NB4 (cell line): ENCODE measurements around the gene LHX1.

Experiments
- DNase-seq: peaks from one replicate; pipeline ENCODE4 v3.0.0; 2010; ENCODE audit warnings: low read depth
- H3K4me3 ChIP-seq: one replicate; pipeline ENCODE4 v1.5.1; 2011; ENCODE audit warnings: mild to moderate bottlenecking, low read depth, low read length, moderate library complexity
- MYC ChIP-seq: IDR thresholded peaks from 2 replicates; pipeline ENCODE4 v1.6.1; 2011; ENCODE audit warnings: low read depth, low read length
- POLR2A ChIP-seq: IDR thresholded peaks from 2 replicates; pipeline ENCODE4 v1.6.1; 2011; ENCODE audit warnings: mild to moderate bottlenecking; ENCODE audit not compliant: insufficient read length; ENCODE audit errors: extremely low read depth
- TF ChIP-seq, protein P1 (sequence below): IDR thresholded peaks from 2 replicates; pipeline ENCODE4 v1.6.1; 2011; ENCODE audit warnings: low read depth, low read length
- TF ChIP-seq, protein P2 (sequence below): IDR thresholded peaks from one replicate; pipeline ENCODE4 v1.5.1; 2012; ENCODE audit warnings: low read depth, low read length

LHX1 gene

DNA sequence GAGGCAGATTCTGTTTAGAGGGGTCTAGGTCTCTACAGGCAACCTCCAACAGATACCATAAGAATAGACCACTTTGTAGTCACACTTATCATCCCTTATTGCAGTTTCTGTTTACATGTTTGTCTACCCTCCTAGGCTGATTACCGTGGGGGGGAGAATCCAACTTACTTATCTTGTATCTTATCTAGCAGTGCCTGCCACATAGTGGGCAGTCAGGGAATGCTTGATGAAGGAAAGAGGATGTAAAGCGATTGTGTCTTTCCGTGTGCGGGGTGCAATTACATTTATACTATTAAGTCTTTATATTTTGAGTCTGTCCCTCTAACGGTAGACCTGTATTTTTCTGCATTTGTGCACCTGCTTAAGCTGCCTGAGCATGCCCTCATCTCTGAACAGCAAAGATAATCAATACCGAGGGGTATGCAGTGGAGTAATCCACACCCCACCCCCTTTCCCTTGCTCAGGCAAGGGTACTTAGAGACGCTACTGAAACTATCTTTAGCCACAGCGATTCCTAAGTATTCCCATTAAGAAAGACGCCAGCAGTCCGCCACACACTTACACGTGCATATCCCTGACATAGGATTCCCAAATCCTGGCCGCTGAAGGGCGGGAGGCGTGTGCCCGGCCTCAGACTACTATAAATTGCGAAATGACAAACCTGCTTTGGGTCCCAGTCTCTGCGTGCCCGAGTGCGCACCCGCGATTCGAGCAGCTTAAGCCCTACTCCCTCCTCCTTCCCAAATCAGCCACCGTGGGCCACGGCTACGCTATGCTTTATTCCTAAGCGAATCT, 10.8 kb downstream of the LHX1 start:
- H3K4me3 ChIP-seq: peak overlapping the region; percentile 48
- TF ChIP-seq, protein P1, sequence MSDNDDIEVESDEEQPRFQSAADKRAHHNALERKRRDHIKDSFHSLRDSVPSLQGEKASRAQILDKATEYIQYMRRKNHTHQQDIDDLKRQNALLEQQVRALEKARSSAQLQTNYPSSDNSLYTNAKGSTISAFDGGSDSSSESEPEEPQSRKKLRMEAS: no peak
- DNase-seq: peak; percentile 34

DNA sequence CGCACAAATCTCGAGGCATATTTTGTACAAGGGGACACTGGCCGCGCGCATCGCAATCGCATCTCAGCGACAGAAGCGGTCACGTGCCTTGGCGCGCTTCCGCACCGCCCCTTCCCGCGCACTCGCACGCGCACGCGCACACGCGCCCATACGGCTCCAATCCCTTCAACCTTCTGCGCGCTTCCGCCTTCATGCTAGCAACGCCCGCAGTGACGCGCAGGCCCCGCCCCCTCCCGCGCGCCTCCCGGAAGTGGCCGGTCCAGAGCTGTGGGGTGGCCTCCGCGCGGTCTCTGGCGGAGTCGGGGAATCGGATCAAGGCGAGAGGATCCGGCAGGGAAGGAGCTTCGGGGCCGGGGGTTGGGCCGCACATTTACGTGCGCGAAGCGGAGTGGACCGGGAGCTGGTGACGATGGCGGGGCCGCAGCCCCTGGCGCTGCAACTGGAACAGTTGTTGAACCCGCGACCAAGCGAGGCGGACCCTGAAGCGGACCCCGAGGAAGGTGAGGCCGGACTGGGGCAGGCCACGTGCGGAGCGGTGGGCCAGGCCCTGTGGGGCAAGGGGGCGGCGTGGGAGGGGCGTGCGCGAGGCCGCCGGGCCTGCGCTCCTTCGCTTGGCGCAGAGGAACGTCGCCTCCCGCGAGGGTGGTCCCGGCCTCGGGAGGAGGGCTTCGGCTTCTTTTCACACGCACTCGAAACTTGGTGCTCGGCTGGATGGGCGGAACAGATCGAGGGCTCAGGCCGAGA, 11.6 kb downstream of the LHX1 start, which contains the start of gene AATF:
AATF (plus strand) TSS at position 238 of the 744 bp plus-strand sequence; CDS start at position 410, 172 bp downstream.
- DNase-seq: peak; percentile 98
- H3K4me3 ChIP-seq: peak within 1 kb of the TSS; percentile 98
- TF ChIP-seq POLR2A: peak; percentile 87
- TF ChIP-seq, protein P1: peak; percentile 99
- TF ChIP-seq, protein P2, sequence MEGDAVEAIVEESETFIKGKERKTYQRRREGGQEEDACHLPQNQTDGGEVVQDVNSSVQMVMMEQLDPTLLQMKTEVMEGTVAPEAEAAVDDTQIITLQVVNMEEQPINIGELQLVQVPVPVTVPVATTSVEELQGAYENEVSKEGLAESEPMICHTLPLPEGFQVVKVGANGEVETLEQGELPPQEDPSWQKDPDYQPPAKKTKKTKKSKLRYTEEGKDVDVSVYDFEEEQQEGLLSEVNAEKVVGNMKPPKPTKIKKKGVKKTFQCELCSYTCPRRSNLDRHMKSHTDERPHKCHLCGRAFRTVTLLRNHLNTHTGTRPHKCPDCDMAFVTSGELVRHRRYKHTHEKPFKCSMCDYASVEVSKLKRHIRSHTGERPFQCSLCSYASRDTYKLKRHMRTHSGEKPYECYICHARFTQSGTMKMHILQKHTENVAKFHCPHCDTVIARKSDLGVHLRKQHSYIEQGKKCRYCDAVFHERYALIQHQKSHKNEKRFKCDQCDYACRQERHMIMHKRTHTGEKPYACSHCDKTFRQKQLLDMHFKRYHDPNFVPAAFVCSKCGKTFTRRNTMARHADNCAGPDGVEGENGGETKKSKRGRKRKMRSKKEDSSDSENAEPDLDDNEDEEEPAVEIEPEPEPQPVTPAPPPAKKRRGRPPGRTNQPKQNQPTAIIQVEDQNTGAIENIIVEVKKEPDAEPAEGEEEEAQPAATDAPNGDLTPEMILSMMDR: no peak
- peak; percentile 85 for TF ChIP-seq MYC

DNA sequence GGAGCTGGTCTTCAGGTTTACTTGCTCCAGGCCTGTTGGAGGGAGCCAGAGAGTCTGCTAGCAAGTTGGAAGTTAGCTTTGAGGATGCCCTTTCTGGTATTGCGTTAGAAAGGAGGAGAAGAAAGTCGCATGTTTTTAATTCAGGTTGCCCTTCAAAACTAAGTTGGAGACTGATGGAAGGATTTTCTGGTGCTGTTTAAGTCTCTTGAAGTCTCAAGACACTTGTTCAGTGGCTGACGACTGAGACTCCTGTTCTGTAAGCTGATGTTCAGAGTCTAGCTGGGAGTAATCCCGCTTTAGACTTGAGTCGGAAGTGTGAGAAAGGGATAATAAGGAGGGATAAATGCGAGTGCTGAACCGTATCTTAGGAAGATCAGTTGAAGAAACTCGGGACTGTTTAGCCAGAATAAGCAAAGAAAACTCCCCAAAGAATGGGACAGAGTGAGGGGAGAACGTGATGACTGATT, 12.2 kb downstream of the LHX1 start:
- no peak for DNase-seq
- TF ChIP-seq MYC (no peak), POLR2A (no peak)
- TF ChIP-seq, protein P2: no peak
- TF ChIP-seq, protein P1: no peak
- H3K4me3 ChIP-seq: peak overlapping the region; percentile 98

DNA sequence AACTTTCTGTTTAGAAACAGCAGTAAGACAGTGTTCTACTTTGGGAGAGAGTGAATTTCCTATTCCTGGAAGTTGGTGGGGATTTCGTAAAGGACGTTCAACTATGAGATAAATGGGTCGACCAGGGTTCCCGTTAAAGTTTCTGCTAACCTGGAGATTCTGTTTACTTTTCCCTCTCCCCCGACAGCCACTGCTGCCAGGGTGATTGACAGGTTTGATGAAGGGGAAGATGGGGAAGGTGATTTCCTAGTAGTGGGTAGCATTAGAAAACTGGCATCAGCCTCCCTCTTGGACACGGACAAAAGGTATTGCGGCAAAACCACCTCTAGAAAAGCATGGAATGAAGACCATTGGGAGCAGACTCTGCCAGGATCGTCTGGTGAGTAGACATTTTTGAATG, 12.8 kb downstream of the LHX1 start:
- no peak for DNase-seq
- H3K4me3 ChIP-seq: peak overlapping the region; percentile 98
- TF ChIP-seq, protein P2: no peak
- TF ChIP-seq POLR2A: no peak
- no peak for TF ChIP-seq MYC
- TF ChIP-seq, protein P1: no peak

DNA sequence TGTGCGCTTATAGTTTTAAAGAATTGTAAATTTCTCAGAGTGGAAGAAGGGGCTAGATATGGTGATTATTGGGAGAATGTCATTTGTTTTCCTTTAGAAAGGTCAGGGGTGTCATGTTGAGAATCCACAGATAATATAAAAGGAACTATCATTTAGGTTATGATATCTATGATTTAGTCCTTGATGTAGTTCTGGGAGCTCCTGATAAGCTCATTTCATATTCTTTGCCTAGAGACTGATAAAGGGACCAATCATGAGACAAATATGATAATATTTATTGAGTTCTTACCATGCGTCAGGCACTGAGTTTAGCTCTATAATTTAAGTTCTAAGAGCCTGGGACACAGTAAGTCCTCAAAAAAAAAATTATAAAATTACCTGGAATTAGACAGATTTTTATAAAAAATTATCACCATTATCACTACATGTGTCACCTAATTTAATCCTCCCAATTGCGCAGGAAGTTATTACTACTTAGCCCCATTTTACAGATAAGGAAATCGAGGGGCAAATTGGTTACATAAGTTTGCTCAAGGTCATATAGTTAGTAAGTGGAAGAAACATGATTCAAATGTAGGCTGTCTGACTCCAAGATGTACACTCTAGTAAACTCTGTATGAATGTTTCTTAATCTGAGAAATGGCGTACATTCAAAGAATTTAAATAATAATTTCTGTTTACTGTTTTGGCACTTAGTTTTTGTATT, 14.0 kb downstream of the LHX1 start:
- peak overlapping the region; percentile 98 for H3K4me3 ChIP-seq
- no peak for DNase-seq
- TF ChIP-seq POLR2A (no peak), MYC (no peak)
- TF ChIP-seq, protein P2: no peak
- TF ChIP-seq, protein P1: no peak
